ENCODE data around the gene UBE2M.

DNA sequence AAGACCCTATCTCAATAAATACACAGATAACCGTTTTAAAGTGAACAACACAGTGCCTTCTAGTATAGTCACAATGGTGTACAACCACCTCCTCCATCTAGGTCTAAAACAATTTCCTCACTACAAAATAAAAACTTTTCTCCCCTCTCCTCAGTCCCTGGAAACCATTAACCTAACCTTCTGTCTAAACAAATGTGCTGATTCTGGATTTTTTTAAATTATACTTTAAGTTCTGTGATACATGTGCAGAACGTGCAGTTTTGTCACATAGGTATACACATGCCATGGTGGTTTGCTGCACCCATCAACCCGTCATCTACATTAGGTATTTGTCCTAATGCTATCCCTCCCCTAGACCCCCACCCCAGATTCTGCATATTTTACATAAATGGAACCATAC, 29.0 kb downstream of the UBE2M start:
- TF ChIP-seq EZH2 (IDR thresholded peaks at IDR 0.05), result no peak
- TF ChIP-seq FOXP2 (optimal IDR thresholded peaks at IDR 0.05; ENCODE audit: control extremely low read depth, extremely low read length, insufficient read depth), result no peak
- TF ChIP-seq POLR2AphosphoS5 (IDR thresholded peaks at IDR 0.05; ENCODE audit: borderline replicate concordance, low read depth, low read length), result no peak

Data from SK-N-MC (cell line).